GM12891 (cell line): ENCODE results near the gene KLHL10.

Source experiments
- POLR2A ChIP-seq: IDR thresholded peaks from 2 replicates; pipeline ENCODE4 v1.6.1; 2011; ENCODE audit warnings: low read depth, low read length, control low read depth
- POLR2AphosphoS5 ChIP-seq: IDR thresholded peaks from 2 replicates; pipeline ENCODE4 v1.6.1; 2011; ENCODE audit warnings: low read depth, low read length, control low read depth
- SPI1 ChIP-seq: IDR thresholded peaks from 2 replicates; pipeline ENCODE4 v1.6.1; 2011; ENCODE audit warnings: low read depth, low read length, control low read depth
- TAF1 ChIP-seq: IDR thresholded peaks from 2 replicates; pipeline ENCODE4 v1.6.1; 2011; ENCODE audit warnings: low read depth, low read length, control low read depth

DNA sequence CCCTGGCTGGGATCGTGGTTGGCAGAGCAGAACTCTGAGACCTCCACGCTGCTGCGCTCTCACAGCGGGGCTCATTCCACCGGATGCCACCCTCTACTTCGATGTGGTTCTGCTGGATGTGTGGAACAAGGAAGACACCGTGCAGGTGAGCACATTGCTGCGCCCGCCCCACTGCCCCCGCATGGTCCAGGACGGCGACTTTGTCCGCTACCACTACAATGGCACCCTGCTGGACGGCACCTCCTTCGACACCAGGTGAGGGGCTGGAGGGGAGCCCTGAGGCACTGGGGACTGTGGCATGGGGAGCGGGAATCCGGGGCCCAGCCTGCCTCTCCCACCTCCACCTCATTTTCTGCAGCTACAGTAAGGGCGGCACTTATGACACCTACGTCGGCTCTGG lies 19.6 kb upstream of the KLHL10 start:
- TF ChIP-seq POLR2A = no peak
- TF ChIP-seq POLR2AphosphoS5 = no peak
- TF ChIP-seq TAF1 = no peak
- no peak for TF ChIP-seq SPI1
